Fibroblast of the aortic adventitia (primary cell): Measurements from ENCODE around the gene CCDC87. TPM values are rescaled to one million over a fixed set of nuclear protein-coding genes. Genes with fewer than 3 reads are reported as not detected.
"Not testable (repeated sequence)": the region's sequence is repeated elsewhere in the genome, so short reads cannot be mapped to it uniquely, and the experiment has no call there.

Source experiments
- DNase-seq: peaks from one replicate; pipeline ENCODE4 v3.0.0-alpha.2; 2010; ENCODE audit warnings: low read depth
- H3K4me3 ChIP-seq: 2 replicates; pipeline ENCODE4 v1.5.1; 2011; ENCODE audit warnings: low read depth, mild to moderate bottlenecking, control low read depth, low read length, moderate library complexity
- CTCF ChIP-seq: IDR thresholded peaks from 2 replicates; pipeline ENCODE4 v1.5.1; 2011; ENCODE audit warnings: mild to moderate bottlenecking, low read length, control low read depth, inconsistent platforms; ENCODE audit not compliant: insufficient read depth
- total RNA-seq: library from RNA; depleted of rRNA; stranded (reverse); fragments of >200 nt; gene quantifications from 2 replicates; pipeline ENCODE4 v1.2.3, GENCODE V29; 2012; ENCODE audit warnings: low replicate concordance

CCDC87 gene
- total RNA-seq, 1 donor = 0.45 TPM

DNA sequence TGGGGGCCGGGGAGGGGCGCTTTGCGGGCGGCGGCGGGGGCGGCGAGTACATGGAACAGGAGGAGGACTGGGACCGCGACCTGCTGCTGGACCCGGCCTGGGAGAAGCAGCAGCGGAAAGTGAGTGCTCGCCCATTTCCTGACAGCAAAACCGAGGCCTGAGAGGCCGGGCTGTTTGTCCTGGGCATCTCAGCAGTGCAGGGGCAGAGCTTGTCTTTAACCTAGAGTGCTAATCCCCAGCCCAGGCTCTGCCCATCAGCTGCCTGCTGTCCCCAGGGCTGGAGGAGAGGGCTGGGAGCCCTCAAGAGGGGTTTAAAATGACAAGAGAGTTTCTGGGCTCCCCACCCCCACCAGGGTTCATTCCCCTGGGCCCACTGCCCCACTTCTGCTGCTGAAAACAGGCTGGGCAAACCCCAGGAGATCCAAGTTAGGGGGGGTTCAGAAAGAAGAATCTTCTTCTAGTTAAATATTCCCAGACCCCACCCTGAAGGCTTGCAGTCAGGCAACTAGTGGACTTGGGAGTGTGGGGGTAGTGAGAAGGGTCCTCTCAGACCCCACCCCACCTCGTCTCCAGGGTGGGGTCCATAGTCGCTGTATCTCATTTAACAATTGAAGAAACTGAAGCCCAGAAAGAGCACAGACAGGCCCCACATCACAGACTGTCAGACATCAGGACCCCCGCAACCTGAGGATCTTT, 45.7 kb downstream of the CCDC87 start:
- H3K4me3 ChIP-seq = no peak overlapping the region
- TF ChIP-seq CTCF = no peak

GRCh38 chr11:66546368-66546965, 46.4 kb downstream of the CCDC87 start, which contains the start of gene ACTN3:
TSS of gene ACTN3 (plus strand) at chr11:66546903. CDS start at chr11:66546938, 35 bp downstream.
- no peak for TF ChIP-seq CTCF
- peak within 1 kb of the TSS; percentile 78 for H3K4me3 ChIP-seq
- DNase-seq = peak; percentile 6

More for the DNA sequence above, 45.7 kb downstream of the CCDC87 start:
- DNase-seq = no peak

- peak; percentile 96 for DNase-seq
- TF ChIP-seq CTCF = no peak
- peak within 1 kb of the TSS; percentile 78 for H3K4me3 ChIP-seq
These were observed 47.0 kb downstream of the CCDC87 start, which contains the start of gene ZDHHC24 for GRCh38 chr11:66545701-66546367. TSS of gene ZDHHC24 (minus strand) at chr11:66546048. CDS start at chr11:66546003, 45 bp downstream.

DNA sequence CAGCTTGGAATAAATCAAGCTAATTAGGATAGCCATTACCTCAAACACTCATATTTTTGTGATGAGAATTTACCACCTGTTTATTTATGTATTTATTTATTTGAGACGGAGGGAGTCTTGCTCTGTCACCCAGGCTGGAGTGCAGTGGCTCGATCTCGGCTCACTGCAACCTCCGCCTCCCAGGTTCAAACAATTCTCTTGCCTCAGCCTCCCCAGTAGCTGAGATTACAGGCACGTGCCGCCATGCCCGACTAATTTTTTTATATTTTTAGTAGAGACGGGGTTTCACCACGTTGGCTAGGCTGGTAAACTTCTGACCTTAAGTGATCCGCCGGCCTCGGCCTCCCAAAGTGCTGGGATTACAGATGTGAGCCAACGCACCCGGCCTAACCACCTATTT, 47.9 kb downstream of the CCDC87 start:
- not testable (repeated sequence) for DNase-seq

DNA sequence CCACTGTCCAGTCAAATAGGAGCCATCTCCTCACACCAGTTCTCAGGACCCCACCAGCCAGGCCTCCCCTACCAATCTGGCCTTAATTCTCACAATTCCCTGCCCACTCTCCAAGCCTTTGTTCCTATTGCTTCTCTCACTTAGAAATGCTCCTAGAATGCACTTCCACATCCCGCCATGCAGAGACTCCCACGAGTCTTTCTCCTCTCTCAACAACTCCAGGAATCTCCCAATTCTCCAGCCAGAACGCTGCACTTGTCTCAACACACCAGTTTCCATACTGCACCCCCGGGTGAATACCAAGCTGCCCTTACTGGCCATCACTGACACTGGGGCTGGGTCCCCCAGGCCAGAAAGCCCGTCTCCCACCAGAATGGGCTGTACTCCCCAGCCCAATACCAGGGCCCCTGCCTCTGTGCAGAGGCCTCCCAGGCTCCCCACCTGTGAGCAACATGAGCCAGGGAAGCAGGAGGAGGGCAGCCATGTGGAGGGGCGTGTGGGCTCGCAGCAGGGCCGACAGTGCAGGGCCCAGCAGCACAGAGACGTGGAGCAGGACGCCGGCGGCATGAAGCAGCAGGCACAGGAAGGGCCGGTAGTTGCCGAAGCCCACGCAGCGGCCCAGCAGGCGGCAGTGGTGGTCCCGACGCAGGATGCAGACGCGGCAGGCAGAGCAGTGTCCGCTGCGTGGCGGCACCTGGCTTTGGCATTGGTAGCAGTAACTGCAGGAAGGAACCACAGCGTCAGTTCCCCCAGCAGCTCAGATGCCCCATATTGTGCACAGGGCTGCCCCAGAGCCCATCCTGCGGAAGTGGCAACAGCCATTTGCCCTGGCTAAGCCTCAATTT, 49.4 kb downstream of the CCDC87 start:
- TF ChIP-seq CTCF = peak; percentile 64
- peak; percentile 29 for DNase-seq
- H3K4me3 ChIP-seq = peak overlapping the region; percentile 28

More for the DNA sequence above, 47.9 kb downstream of the CCDC87 start:
- H3K4me3 ChIP-seq = peak overlapping the region; percentile 78

DNA sequence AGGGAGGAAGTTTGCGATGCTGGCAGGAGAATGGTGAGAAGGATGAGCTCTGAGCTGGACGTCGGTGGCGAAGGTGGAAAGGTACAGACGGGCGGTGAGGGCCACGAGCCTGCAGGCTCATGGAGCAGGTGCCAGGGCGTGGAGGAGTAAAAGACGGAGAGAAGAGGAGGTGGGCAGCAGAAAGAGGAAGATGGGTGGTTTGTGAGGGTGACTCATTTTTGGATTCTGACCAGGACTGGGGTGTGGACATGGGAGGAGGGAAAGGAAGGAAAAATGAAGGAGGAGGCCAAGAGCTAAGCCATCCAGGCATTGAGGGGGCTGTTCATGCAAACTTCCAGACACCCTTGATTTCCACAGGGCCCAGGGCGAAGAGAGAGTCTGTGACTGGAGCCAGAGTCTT, 50.5 kb downstream of the CCDC87 start:
- no peak overlapping the region for H3K4me3 ChIP-seq
- TF ChIP-seq CTCF = no peak
- DNase-seq = peak; percentile 57
